Astrocyte (in vitro differentiated cells and primary cell): ENCODE results near the gene CPM. TPM values are rescaled to one million over a fixed set of nuclear protein-coding genes. Genes with fewer than 3 reads are reported as not detected.

Source experiments
- DNase-seq: peaks from one replicate; pipeline ENCODE4 v3.0.0-alpha.2; 2010; ENCODE audit warnings: low read depth
- FAIRE-seq: peaks from 2 replicates; lab custom pipeline; 2011; peaks lifted over from hg19 to GRCh38; lab: Jason Lieb, UNC
- H2AFZ ChIP-seq: 2 replicates; pipeline ENCODE4 v1.6.0; 2012; ENCODE audit warnings: low read depth, low read length, inconsistent platforms
- H3K27ac ChIP-seq: 2 replicates; pipeline ENCODE4 v1.5.1; 2011; ENCODE audit warnings: low read depth, low read length, inconsistent platforms
- H3K27me3 ChIP-seq: 2 replicates; pipeline ENCODE4 v1.6.0; 2011; ENCODE audit warnings: low read length, inconsistent platforms; ENCODE audit not compliant: insufficient read depth
- H3K36me3 ChIP-seq: 2 replicates; pipeline ENCODE4 v1.5.1; 2011; ENCODE audit warnings: low read length, inconsistent platforms; ENCODE audit not compliant: insufficient read depth
- H3K4me1 ChIP-seq: 2 replicates; pipeline ENCODE4 v1.5.1; 2011; ENCODE audit warnings: low read length, inconsistent platforms; ENCODE audit not compliant: insufficient read depth
- H3K4me2 ChIP-seq: 2 replicates; pipeline ENCODE4 v1.6.0; 2012; ENCODE audit warnings: low read length, inconsistent platforms
- H3K4me3 ChIP-seq: 2 replicates; pipeline ENCODE4 v1.5.1; 2011; ENCODE audit warnings: low read depth, mild to moderate bottlenecking, low read length, inconsistent platforms; ENCODE audit not compliant: insufficient read depth
- H3K79me2 ChIP-seq: 2 replicates; pipeline ENCODE4 v1.6.0; 2012; ENCODE audit warnings: mild to moderate bottlenecking, low read length, inconsistent platforms; ENCODE audit not compliant: insufficient read depth
- H3K9ac ChIP-seq: 2 replicates; pipeline ENCODE4 v1.6.0; 2012; ENCODE audit warnings: mild to moderate bottlenecking, low read length, inconsistent platforms
- H3K9me3 ChIP-seq: 2 replicates; pipeline ENCODE4 v1.5.1; 2012; ENCODE audit warnings: low read depth, mild to moderate bottlenecking, low read length, inconsistent platforms; ENCODE audit not compliant: insufficient read depth
- H4K20me1 ChIP-seq: 2 replicates; pipeline ENCODE4 v1.6.0; 2012; ENCODE audit warnings: low read length, inconsistent platforms; ENCODE audit not compliant: insufficient read depth
- H3K27ac Mint-ChIP-seq: one replicate; pipeline ENCODE4 v1.8.0; 2021; ENCODE audit warnings: mild to moderate bottlenecking, mixed read lengths; ENCODE audit not compliant: unreplicated experiment
- H3K27me3 Mint-ChIP-seq: one replicate; pipeline ENCODE4 v1.8.0; 2021; ENCODE audit warnings: low read depth, mixed read lengths; ENCODE audit not compliant: unreplicated experiment
- H3K36me3 Mint-ChIP-seq: one replicate; pipeline ENCODE4 v1.8.0; 2021; ENCODE audit warnings: low read depth, mixed read lengths; ENCODE audit not compliant: unreplicated experiment
- H3K4me1 Mint-ChIP-seq: one replicate; pipeline ENCODE4 v1.8.0; 2021; ENCODE audit warnings: low read depth, mixed read lengths; ENCODE audit not compliant: unreplicated experiment
- H3K4me3 Mint-ChIP-seq: one replicate; pipeline ENCODE4 v1.8.0; 2021; ENCODE audit warnings: mild to moderate bottlenecking, moderate library complexity, mixed read lengths; ENCODE audit not compliant: unreplicated experiment
- H3K9me3 Mint-ChIP-seq: one replicate; pipeline ENCODE4 v1.8.0; 2021; ENCODE audit warnings: mild to moderate bottlenecking, mixed read lengths; ENCODE audit not compliant: unreplicated experiment
- CTCF ChIP-seq: IDR thresholded peaks from 2 replicates; pipeline ENCODE4 v1.5.1; 2011; ENCODE audit warnings: low read depth, mild to moderate bottlenecking, inconsistent platforms, low read length, moderate library complexity; ENCODE audit not compliant: insufficient read depth
- EZH2 ChIP-seq: IDR thresholded peaks from 2 replicates; pipeline ENCODE4 v1.6.1; 2012; ENCODE audit warnings: mild to moderate bottlenecking, low read length, inconsistent platforms; ENCODE audit not compliant: insufficient read depth
- total RNA-seq: library from RNA; stranded (reverse); gene quantifications from 2 replicates; pipeline ENCODE4 v1.2.1, GENCODE V29; 2021

The CPM gene
- total RNA-seq, 1 donor from 2014 or later, result 2.7 TPM

GRCh38 chr12:68855771-68856170 is 77.2 kb downstream of the CPM start:
- Mint-ChIP-seq H3K4me3 (no peak overlapping the region), H3K36me3 (peaks cover 5% of the 10 kb centered on the region), H3K27me3 (no peaks in the 10 kb centered on the region), H3K9me3 (no peaks in the 10 kb centered on the region), H3K27ac (no peak overlapping the region), H3K4me1 (no peaks in the 10 kb centered on the region)
- Histone ChIP-seq H3K9me3 (no peaks in the 10 kb centered on the region), H3K4me3 (no peak overlapping the region), H3K4me1 (no peaks in the 10 kb centered on the region), H3K36me3 (no peaks in the 10 kb centered on the region), H3K27me3 (no peaks in the 10 kb centered on the region), H3K4me2 (no peak overlapping the region), H2AFZ (no peak overlapping the region), H4K20me1 (no peaks in the 10 kb centered on the region), H3K79me2 (no peaks in the 10 kb centered on the region), H3K9ac (no peak overlapping the region), H3K27ac (no peak overlapping the region)
- TF ChIP-seq CTCF (no peak), EZH2 (no peak)
- FAIRE-seq, result no peak
- DNase-seq, result no peak

GRCh38 chr12:68855111-68855510 is 77.9 kb downstream of the CPM start:
- H2AFZ ChIP-seq, result no peak overlapping the region
- no peak overlapping the region for H3K4me3 Mint-ChIP-seq
- no peak for DNase-seq
- no peak for FAIRE-seq
- no peak overlapping the region for H3K4me2 ChIP-seq
- H4K20me1 ChIP-seq, result peaks cover 3% of the 10 kb centered on the region
- H3K4me1 Mint-ChIP-seq, result no peaks in the 10 kb centered on the region
- no peaks in the 10 kb centered on the region for H3K4me1 ChIP-seq
- no peak overlapping the region for H3K4me3 ChIP-seq
- no peak overlapping the region for H3K27ac ChIP-seq
- no peaks in the 10 kb centered on the region for H3K9me3 Mint-ChIP-seq
- no peak overlapping the region for H3K27ac Mint-ChIP-seq
- no peaks in the 10 kb centered on the region for H3K27me3 ChIP-seq
- H3K9ac ChIP-seq, result no peak overlapping the region
- no peaks in the 10 kb centered on the region for H3K79me2 ChIP-seq
- no peaks in the 10 kb centered on the region for H3K36me3 ChIP-seq
- TF ChIP-seq CTCF, result no peak
- TF ChIP-seq EZH2, result no peak
- no peaks in the 10 kb centered on the region for H3K27me3 Mint-ChIP-seq
- no peaks in the 10 kb centered on the region for H3K9me3 ChIP-seq
- peaks cover 5% of the 10 kb centered on the region for H3K36me3 Mint-ChIP-seq

- DNase-seq, result no peak
- no peaks in the 10 kb centered on the region for H3K4me1 ChIP-seq
- no peaks in the 10 kb centered on the region for H3K79me2 ChIP-seq
- FAIRE-seq, result no peak
- Mint-ChIP-seq H3K4me1 (no peaks in the 10 kb centered on the region), H3K36me3 (peaks cover 5% of the 10 kb centered on the region), H3K4me3 (no peak overlapping the region), H3K9me3 (no peaks in the 10 kb centered on the region), H3K27ac (no peak overlapping the region), H3K27me3 (no peaks in the 10 kb centered on the region)
- H3K27me3 ChIP-seq, result no peaks in the 10 kb centered on the region
- no peak overlapping the region for H3K4me2 ChIP-seq
- H3K36me3 ChIP-seq, result no peaks in the 10 kb centered on the region
- no peak overlapping the region for H3K27ac ChIP-seq
- H3K9me3 ChIP-seq, result no peaks in the 10 kb centered on the region
- H3K9ac ChIP-seq, result no peak overlapping the region
- peaks cover 4% of the 10 kb centered on the region for H4K20me1 ChIP-seq
- no peak for TF ChIP-seq CTCF
- TF ChIP-seq EZH2, result no peak
- no peak overlapping the region for H3K4me3 ChIP-seq
- H2AFZ ChIP-seq, result no peak overlapping the region
These were observed 78.4 kb downstream of the CPM start for GRCh38 chr12:68854554-68854953.
